ENCODE measurements around the gene TGM1. TPM values are rescaled to one million over a fixed set of nuclear protein-coding genes. Genes with fewer than 3 reads are reported as not detected.

The TGM1 gene
- total and polyA plus RNA-seq, 2 donors (not counting 1 experiment from before 2014, with no cell fraction given) = 0.83 to 1.4 TPM

DNA sequence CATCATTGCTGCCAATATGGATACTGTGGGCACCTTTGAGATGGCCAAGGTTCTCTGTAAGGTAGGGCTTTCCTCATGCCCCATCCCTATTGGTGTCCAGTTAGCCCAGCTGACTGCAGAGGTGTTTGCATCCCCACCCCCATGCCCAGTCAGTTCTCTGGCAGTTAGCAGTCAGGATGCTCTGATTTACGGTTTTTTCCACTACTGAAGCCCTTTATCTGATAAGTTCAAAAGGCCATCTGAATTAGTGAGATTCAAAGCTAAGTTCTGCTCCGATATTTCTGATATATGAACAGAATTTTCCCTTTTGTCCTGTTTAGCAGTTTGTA lies 29.5 kb downstream of the TGM1 start:
- Histone ChIP-seq H3K4me2 (ENCODE audit: extremely low read depth, insufficient read depth, low read length) (peak overlapping the region; percentile 100), H3K4me1 (ENCODE audit: control insufficient read depth, extremely low read depth, insufficient read depth, low read length) (peaks cover 15% of the 10 kb centered on the region), H3K27me3 (ENCODE audit: control insufficient read depth, insufficient read depth, low read length) (no peaks in the 10 kb centered on the region), H3K9me3 (ENCODE audit: control insufficient read depth, insufficient read depth, low read depth, low read length) (no peaks in the 10 kb centered on the region), H3K79me2 (ENCODE audit: control insufficient read depth, insufficient read depth, low read length) (peaks cover 51% of the 10 kb centered on the region), H3K4me3 (replicated peaks in 1 of 4; ENCODE audit: control extremely low read depth in 1 of 4, insufficient read depth in 1 of 4, low read depth in 3 of 4, low read length in 4 of 4) (peak overlapping the region; percentile 66 to 82 (median 73)), H3K36me3 (ENCODE audit: control insufficient read depth, insufficient read depth, low read length) (peaks cover 19% of the 10 kb centered on the region), H4K20me1 (ENCODE audit: control insufficient read depth, extremely low read depth, insufficient read depth, low read length) (no peaks in the 10 kb centered on the region), H2AFZ (ENCODE audit: low read length) (no peak overlapping the region), H3K27ac (ENCODE audit: insufficient read depth, low read length) (peak overlapping the region; percentile 89), H3K9ac (ENCODE audit: insufficient read depth, low read length) (peak overlapping the region; percentile 68)
- no peak for DNase-seq (ENCODE audit: low read depth in 2 of 2)
- TF ChIP-seq EZH2 (IDR thresholded peaks at IDR 0.05; ENCODE audit: low read length, missing control alignments) = no peak
- TF ChIP-seq, protein P1, sequence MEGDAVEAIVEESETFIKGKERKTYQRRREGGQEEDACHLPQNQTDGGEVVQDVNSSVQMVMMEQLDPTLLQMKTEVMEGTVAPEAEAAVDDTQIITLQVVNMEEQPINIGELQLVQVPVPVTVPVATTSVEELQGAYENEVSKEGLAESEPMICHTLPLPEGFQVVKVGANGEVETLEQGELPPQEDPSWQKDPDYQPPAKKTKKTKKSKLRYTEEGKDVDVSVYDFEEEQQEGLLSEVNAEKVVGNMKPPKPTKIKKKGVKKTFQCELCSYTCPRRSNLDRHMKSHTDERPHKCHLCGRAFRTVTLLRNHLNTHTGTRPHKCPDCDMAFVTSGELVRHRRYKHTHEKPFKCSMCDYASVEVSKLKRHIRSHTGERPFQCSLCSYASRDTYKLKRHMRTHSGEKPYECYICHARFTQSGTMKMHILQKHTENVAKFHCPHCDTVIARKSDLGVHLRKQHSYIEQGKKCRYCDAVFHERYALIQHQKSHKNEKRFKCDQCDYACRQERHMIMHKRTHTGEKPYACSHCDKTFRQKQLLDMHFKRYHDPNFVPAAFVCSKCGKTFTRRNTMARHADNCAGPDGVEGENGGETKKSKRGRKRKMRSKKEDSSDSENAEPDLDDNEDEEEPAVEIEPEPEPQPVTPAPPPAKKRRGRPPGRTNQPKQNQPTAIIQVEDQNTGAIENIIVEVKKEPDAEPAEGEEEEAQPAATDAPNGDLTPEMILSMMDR (conservative IDR thresholded peaks at IDR 0.05 in 1 of 2, IDR thresholded peaks at IDR 0.05 in 1 of 2; ENCODE audit: low read depth in 1 of 2, low read length in 2 of 2) = no peak

DNA sequence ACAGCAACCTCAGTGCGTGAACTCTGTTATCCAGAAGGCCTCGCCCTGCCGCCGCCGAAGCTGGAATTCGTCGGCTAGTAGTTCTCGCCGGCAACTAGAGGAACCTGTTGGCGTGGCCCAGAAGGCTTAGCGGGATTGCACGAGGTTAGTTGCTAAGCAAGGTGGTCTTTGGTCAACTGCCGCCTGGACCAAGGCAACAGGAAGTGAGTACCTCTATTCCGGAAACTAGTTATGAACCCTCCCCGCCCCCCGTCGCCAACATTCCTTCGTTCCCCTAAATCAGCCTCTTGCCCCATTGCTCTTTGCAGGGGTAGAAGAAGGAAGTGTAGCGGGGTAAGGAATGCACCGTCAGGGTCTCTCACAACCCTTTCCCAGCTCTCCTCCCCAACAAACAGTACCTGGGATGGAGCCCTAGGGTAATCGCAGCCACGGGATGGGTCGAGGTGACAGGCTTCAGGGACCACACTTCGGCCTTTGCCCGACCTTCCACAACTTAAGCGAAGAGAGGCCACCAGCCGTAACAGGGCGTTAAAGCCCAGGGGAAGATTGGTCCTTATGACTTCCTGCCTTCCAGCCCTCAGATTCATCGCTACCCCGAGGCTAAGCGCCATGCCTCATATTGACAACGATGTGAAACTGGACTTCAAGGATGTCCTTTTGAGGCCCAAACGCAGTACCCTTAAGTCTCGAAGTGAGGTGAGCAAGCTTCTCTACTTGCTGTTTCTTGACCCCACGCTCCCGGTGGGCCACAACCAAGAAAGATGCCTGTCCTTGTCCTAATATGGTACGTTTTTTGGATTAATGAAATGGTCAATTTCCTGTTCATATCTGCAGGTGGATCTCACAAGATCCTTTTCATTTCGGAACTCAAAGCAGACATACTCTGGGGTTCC lies 30.1 kb downstream of the TGM1 start, which contains the start of gene GMPR2:
Gene GMPR2, plus strand, starts transcription at position 285 of the 893 bp plus-strand sequence. Its CDS starts 325 bp downstream, at position 610.
- Histone ChIP-seq H3K36me3 (ENCODE audit: control insufficient read depth, insufficient read depth, low read length) (peaks cover 16% of the 10 kb centered on the region), H4K20me1 (ENCODE audit: control insufficient read depth, extremely low read depth, insufficient read depth, low read length) (no peaks in the 10 kb centered on the region), H3K27ac (ENCODE audit: insufficient read depth, low read length) (peak within 1 kb of the TSS; percentile 89), H3K4me3 (replicated peaks in 1 of 4; ENCODE audit: control extremely low read depth in 1 of 4, insufficient read depth in 1 of 4, low read depth in 3 of 4, low read length in 4 of 4) (peak within 1 kb of the TSS; percentile 66 to 82 (median 73)), H2AFZ (ENCODE audit: low read length) (peak within 1 kb of the TSS; percentile 96), H3K9ac (ENCODE audit: insufficient read depth, low read length) (peak within 1 kb of the TSS; percentile 76), H3K4me2 (ENCODE audit: extremely low read depth, insufficient read depth, low read length) (peak within 1 kb of the TSS; percentile 100), H3K27me3 (ENCODE audit: control insufficient read depth, insufficient read depth, low read length) (no peaks in the 10 kb centered on the region), H3K9me3 (ENCODE audit: control insufficient read depth, insufficient read depth, low read depth, low read length) (no peaks in the 10 kb centered on the region), H3K4me1 (ENCODE audit: control insufficient read depth, extremely low read depth, insufficient read depth, low read length) (peaks cover 15% of the 10 kb centered on the region), H3K79me2 (ENCODE audit: control insufficient read depth, insufficient read depth, low read length) (peaks cover 57% of the 10 kb centered on the region)
- DNase-seq (ENCODE audit: low read depth in 2 of 2) = no peak
- TF ChIP-seq, protein P1 (conservative IDR thresholded peaks at IDR 0.05 in 1 of 2, IDR thresholded peaks at IDR 0.05 in 1 of 2; ENCODE audit: low read depth in 1 of 2, low read length in 2 of 2) = no peak

DNA sequence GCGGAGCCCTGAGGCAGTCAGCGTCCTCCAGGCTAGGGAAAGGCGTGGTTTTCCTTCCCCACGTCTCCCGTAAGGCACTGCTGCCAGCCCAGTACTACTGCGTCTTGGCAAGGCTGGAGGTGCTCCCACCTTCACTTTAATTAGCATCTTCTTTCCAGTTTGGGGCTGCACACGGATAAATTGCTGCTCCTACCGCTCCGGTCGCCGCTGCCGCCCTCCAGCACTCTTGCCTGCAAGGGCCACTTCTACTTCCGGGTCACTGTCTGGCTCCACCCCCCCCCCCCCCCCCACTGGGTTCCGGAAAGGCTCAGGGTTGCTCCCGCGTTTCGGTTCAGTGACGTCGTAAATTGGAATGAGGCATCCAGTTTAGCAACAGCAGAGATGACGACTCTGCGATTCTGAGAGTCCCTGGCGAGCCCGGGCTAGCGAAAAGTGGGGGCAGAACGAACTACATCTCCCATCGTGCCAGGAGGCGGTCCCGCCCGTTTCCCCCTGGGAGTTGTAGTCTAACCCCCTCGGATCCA lies 30.8 kb downstream of the TGM1 start, which contains the start of gene NEDD8:
Gene NEDD8, minus strand, starts transcription at position 247 of the 524 bp plus-strand sequence. Its CDS starts 100 bp downstream, at position 147.
- TF ChIP-seq, protein P1 (conservative IDR thresholded peaks at IDR 0.05 in 1 of 2, IDR thresholded peaks at IDR 0.05 in 1 of 2; ENCODE audit: low read depth in 1 of 2, low read length in 2 of 2) = no peak
- TF ChIP-seq EZH2 (IDR thresholded peaks at IDR 0.05; ENCODE audit: low read length, missing control alignments) = no peak
- Histone ChIP-seq H3K9ac (ENCODE audit: insufficient read depth, low read length) (peak within 1 kb of the TSS; percentile 76), H3K4me1 (ENCODE audit: control insufficient read depth, extremely low read depth, insufficient read depth, low read length) (peaks cover 15% of the 10 kb centered on the region), H2AFZ (ENCODE audit: low read length) (peak within 1 kb of the TSS; percentile 96), H3K36me3 (ENCODE audit: control insufficient read depth, insufficient read depth, low read length) (peaks cover 12% of the 10 kb centered on the region), H3K9me3 (ENCODE audit: control insufficient read depth, insufficient read depth, low read depth, low read length) (no peaks in the 10 kb centered on the region), H3K27me3 (ENCODE audit: control insufficient read depth, insufficient read depth, low read length) (no peaks in the 10 kb centered on the region), H3K4me2 (ENCODE audit: extremely low read depth, insufficient read depth, low read length) (peak within 1 kb of the TSS; percentile 100), H3K27ac (ENCODE audit: insufficient read depth, low read length) (peak within 1 kb of the TSS; percentile 89), H3K4me3 (replicated peaks in 1 of 4; ENCODE audit: control extremely low read depth in 1 of 4, insufficient read depth in 1 of 4, low read depth in 3 of 4, low read length in 4 of 4) (peak within 1 kb of the TSS; percentile 66 to 82 (median 73)), H3K79me2 (ENCODE audit: control insufficient read depth, insufficient read depth, low read length) (peaks cover 64% of the 10 kb centered on the region), H4K20me1 (ENCODE audit: control insufficient read depth, extremely low read depth, insufficient read depth, low read length) (no peaks in the 10 kb centered on the region)
- peak; percentile 94 to 96 for DNase-seq (ENCODE audit: low read depth in 2 of 2)
